Activated CD4-positive, alpha-beta memory T cell treated with anti-CD3 and anti-CD28 coated beads, Interleukin-2, amount 10 ng/mL, durations not matched to agents 7 days and 5 days (primary cell): Measurements from ENCODE around the gene CTCFL. TPM values are rescaled to one million over a fixed set of nuclear protein-coding genes. Genes with fewer than 3 reads are reported as not detected.
"Not testable (repeated sequence)": the region's sequence is repeated elsewhere in the genome, so short reads cannot be mapped to it uniquely, and the experiment has no call there.

Experiments used
- CTCF ChIA-PET: fragments of 350-600 bp; sonication (Branson Sonifier 250); formaldehyde crosslinking; loops from one replicate; lab custom pipeline; 2021; ENCODE audit warnings: antibody characterized with exemption, inconsistent platforms; lab: Charles Lee
- POLR2A ChIA-PET: fragments of 350-600 bp; sonication (Branson Sonifier 250); formaldehyde crosslinking; loops from one replicate; lab custom pipeline; 2021; ENCODE audit warnings: antibody characterized with exemption; lab: Charles Lee
- DNase-seq: peaks from one replicate; pipeline ENCODE4 v3.0.0-alpha.2; 2020
- H3K27ac Mint-ChIP-seq: one replicate; pipeline ENCODE4 v1.8.0; 2021; ENCODE audit warnings: mild to moderate bottlenecking, mixed read lengths
- H3K27me3 Mint-ChIP-seq: one replicate; pipeline ENCODE4 v1.8.0; 2021; ENCODE audit warnings: mixed read lengths
- H3K36me3 Mint-ChIP-seq: one replicate; pipeline ENCODE4 v1.8.0; 2021; ENCODE audit warnings: low read depth, mixed read lengths
- H3K4me1 Mint-ChIP-seq: one replicate; pipeline ENCODE4 v1.8.0; 2021; ENCODE audit warnings: mixed read lengths
- H3K4me3 Mint-ChIP-seq: one replicate; pipeline ENCODE4 v1.8.0; 2021; ENCODE audit warnings: mild to moderate bottlenecking, mixed read lengths
- H3K9me3 Mint-ChIP-seq: one replicate; pipeline ENCODE4 v1.8.0; 2021; ENCODE audit warnings: mixed read lengths
- total RNA-seq, 2 experiments: library from RNA; stranded (reverse); gene quantifications; one replicate each; pipeline ENCODE4 v1.2.3, GENCODE V29; 2021

CTCFL gene
- total RNA-seq, 2 experiments from 2014 or later = not detected

- Mint-ChIP-seq H3K4me3 (no peak overlapping the region), H3K27ac (no peak overlapping the region), H3K9me3 (no peaks in the 10 kb centered on the region), H3K36me3 (no peaks in the 10 kb centered on the region), H3K27me3 (peaks cover 15% of the 10 kb centered on the region), H3K4me1 (peaks cover 15% of the 10 kb centered on the region)
- ChIA-PET POLR2A (interaction anchor here (1.4 kb wide), 1 partner anchor 84 kb away, joined by 4 read pairs; no protein-coding TSS in a partner anchor), CTCF (interaction anchor here (1.6 kb wide), 1 partner anchor 22 kb away, joined by 3 read pairs; no protein-coding TSS in a partner anchor)
- DNase-seq = no peak
Observed at GRCh38 chr20:57476641-57477461, 48.1 kb downstream of the CTCFL start.

- ChIA-PET POLR2A (no interaction called here), CTCF (no interaction called here)
- H3K4me3 Mint-ChIP-seq = no peak overlapping the region
- no peak overlapping the region for H3K27ac Mint-ChIP-seq
- peaks cover 13% of the 10 kb centered on the region for H3K27me3 Mint-ChIP-seq
- DNase-seq = no peak
- H3K4me1 Mint-ChIP-seq = peaks cover 15% of the 10 kb centered on the region
- H3K9me3 Mint-ChIP-seq = no peaks in the 10 kb centered on the region
- H3K36me3 Mint-ChIP-seq = no peaks in the 10 kb centered on the region
Observed at GRCh38 chr20:57476084-57476526, 48.8 kb downstream of the CTCFL start.

GRCh38 chr20:57475388-57476083 is 49.4 kb downstream of the CTCFL start:
- DNase-seq = no peak
- Mint-ChIP-seq H3K4me3 (no peak overlapping the region), H3K4me1 (peaks cover 15% of the 10 kb centered on the region), H3K36me3 (no peaks in the 10 kb centered on the region), H3K27me3 (peaks cover 13% of the 10 kb centered on the region), H3K9me3 (no peaks in the 10 kb centered on the region), H3K27ac (no peak overlapping the region)
- ChIA-PET CTCF (no interaction called here), POLR2A (no interaction called here)

- Mint-ChIP-seq H3K36me3 (no peaks in the 10 kb centered on the region), H3K4me3 (no peak overlapping the region), H3K27ac (no peak overlapping the region), H3K9me3 (no peaks in the 10 kb centered on the region), H3K27me3 (peaks cover 13% of the 10 kb centered on the region), H3K4me1 (peaks cover 15% of the 10 kb centered on the region)
- no peak for DNase-seq
- ChIA-PET CTCF (interaction anchor here (0.6 to 2.0 kb wide), 5 partner anchors 24 to 128 kb away, joined by 3 to 9 read pairs (median 3); no protein-coding TSS in a partner anchor), POLR2A (no interaction called here)
Observed at GRCh38 chr20:57474816-57475215, 50.1 kb downstream of the CTCFL start.

- ChIA-PET POLR2A (interaction anchor here (1.5 kb wide), 1 partner anchor 82 kb away, joined by 5 read pairs; no protein-coding TSS in a partner anchor), CTCF (interaction anchor here (0.6 to 2.0 kb wide), 8 partner anchors 24 to 128 kb away, joined by 3 to 9 read pairs (median 4); partner anchors contain the start of gene RBM38)
- no peak for DNase-seq
- peaks cover 15% of the 10 kb centered on the region for H3K4me1 Mint-ChIP-seq
- H3K27me3 Mint-ChIP-seq = peaks cover 10% of the 10 kb centered on the region
- H3K4me3 Mint-ChIP-seq = no peak overlapping the region
- no peaks in the 10 kb centered on the region for H3K9me3 Mint-ChIP-seq
- no peak overlapping the region for H3K27ac Mint-ChIP-seq
- H3K36me3 Mint-ChIP-seq = no peaks in the 10 kb centered on the region
Observed at GRCh38 chr20:57474205-57474604, 50.7 kb downstream of the CTCFL start.

GRCh38 chr20:57473246-57474048 is 51.5 kb downstream of the CTCFL start:
- no peaks in the 10 kb centered on the region for H3K9me3 Mint-ChIP-seq
- DNase-seq = peak; percentile 30
- no peak overlapping the region for H3K27ac Mint-ChIP-seq
- no peaks in the 10 kb centered on the region for H3K36me3 Mint-ChIP-seq
- peaks cover 8% of the 10 kb centered on the region for H3K27me3 Mint-ChIP-seq
- H3K4me3 Mint-ChIP-seq = no peak overlapping the region
- peaks cover 15% of the 10 kb centered on the region for H3K4me1 Mint-ChIP-seq
- CTCF ChIA-PET = interaction anchor here (0.8 to 2.0 kb wide), 9 partner anchors 25 to 127 kb away, joined by 3 to 9 read pairs (median 6); partner anchors contain the start of gene RBM38
- POLR2A ChIA-PET = interaction anchor here (1.5 to 1.7 kb wide), 3 partner anchors 75 to 83 kb away, joined by 3 to 10 read pairs (median 5); no protein-coding TSS in a partner anchor

GRCh38 chr20:57472474-57472873 is 52.5 kb downstream of the CTCFL start:
- H3K9me3 Mint-ChIP-seq, DNase-seq, H3K36me3 Mint-ChIP-seq, H3K27me3 Mint-ChIP-seq, H3K4me3 Mint-ChIP-seq, H3K27ac Mint-ChIP-seq: not testable (repeated sequence)
- ChIA-PET CTCF (interaction anchor here (0.8 to 2.0 kb wide), 5 partner anchors 26 to 82 kb away, joined by 3 to 9 read pairs (median 6); partner anchors contain the start of gene RBM38), POLR2A (interaction anchor here (1.5 to 1.7 kb wide), 2 partner anchors 74 to 82 kb away, joined by 3 to 10 read pairs; no protein-coding TSS in a partner anchor)
- H3K4me1 Mint-ChIP-seq = peaks cover 15% of the 10 kb centered on the region

- no peak overlapping the region for H3K27ac Mint-ChIP-seq
- H3K9me3 Mint-ChIP-seq = no peaks in the 10 kb centered on the region
- H3K4me1 Mint-ChIP-seq = peaks cover 15% of the 10 kb centered on the region
- no peaks in the 10 kb centered on the region for H3K36me3 Mint-ChIP-seq
- peaks cover 5% of the 10 kb centered on the region for H3K27me3 Mint-ChIP-seq
- no peak overlapping the region for H3K4me3 Mint-ChIP-seq
- POLR2A ChIA-PET = no interaction called here
- CTCF ChIA-PET = interaction anchor here (1.8 kb wide), 1 partner anchor 79 kb away, joined by 6 read pairs; no protein-coding TSS in a partner anchor
- no peak for DNase-seq
Observed at GRCh38 chr20:57471496-57472372, 53.2 kb downstream of the CTCFL start.

- peaks cover 12% of the 10 kb centered on the region for H3K4me1 Mint-ChIP-seq
- H3K4me3 Mint-ChIP-seq = no peak overlapping the region
- no peak for DNase-seq
- POLR2A ChIA-PET = no interaction called here
- peaks cover 5% of the 10 kb centered on the region for H3K27me3 Mint-ChIP-seq
- no peaks in the 10 kb centered on the region for H3K36me3 Mint-ChIP-seq
- CTCF ChIA-PET = no interaction called here
- H3K27ac Mint-ChIP-seq = no peak overlapping the region
- H3K9me3 Mint-ChIP-seq = no peaks in the 10 kb centered on the region
Observed at GRCh38 chr20:57470666-57471495, 54.1 kb downstream of the CTCFL start.

GRCh38 chr20:57470212-57470522 is 54.8 kb downstream of the CTCFL start:
- no peak for DNase-seq
- ChIA-PET POLR2A (no interaction called here), CTCF (no interaction called here)
- H3K27me3 Mint-ChIP-seq = peaks cover 2% of the 10 kb centered on the region
- H3K4me3 Mint-ChIP-seq = no peak overlapping the region
- no peak overlapping the region for H3K27ac Mint-ChIP-seq
- H3K36me3 Mint-ChIP-seq = no peaks in the 10 kb centered on the region
- peaks cover 8% of the 10 kb centered on the region for H3K4me1 Mint-ChIP-seq
- no peaks in the 10 kb centered on the region for H3K9me3 Mint-ChIP-seq
